ENCODE measurements around the gene KCNH2. TPM values are rescaled to one million over a fixed set of nuclear protein-coding genes. Genes with fewer than 3 reads are reported as not detected.

The KCNH2 gene
- total and polyA plus RNA-seq, 4 donors, result 0.43 to 2.0 (median 1.3) TPM

DNA sequence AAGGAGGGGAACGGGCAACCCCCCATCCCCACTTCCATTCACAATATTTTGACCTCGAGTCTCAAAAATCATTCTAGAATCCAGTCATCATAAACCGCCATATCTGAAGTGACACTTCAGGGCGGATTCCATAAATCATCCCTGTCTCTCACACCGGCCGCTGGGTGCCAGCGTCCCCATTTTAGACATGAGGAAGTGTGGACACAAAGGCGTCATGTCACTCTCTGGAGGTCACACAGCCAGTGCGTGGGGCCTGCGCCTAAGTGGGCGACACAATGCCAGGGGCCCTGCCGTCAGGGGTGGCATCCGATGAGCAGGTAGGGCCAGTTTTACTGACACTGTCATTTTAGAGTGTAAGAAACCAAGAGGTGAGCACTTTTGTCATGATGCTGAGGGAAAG, 19.5 kb downstream of the KCNH2 start:
- WGBS, 2 donors, result 58 to 65% methylated on average over 13 of the region's 13 CpGs
- DNase-seq (no peak), ATAC-seq (ENCODE audit: insufficient read depth, low FRiP score) (no peak)
- Histone ChIP-seq H3K36me3 (ENCODE audit: control insufficient read depth in 4 of 4, insufficient read depth in 4 of 4, low read length in 4 of 4) (no peaks in the 10 kb centered on the region), H3K27ac (ENCODE audit: low read depth in 1 of 2, low read length in 1 of 2) (no peak overlapping the region), H3K9ac (ENCODE audit: insufficient read depth in 1 of 2, low read length in 2 of 2) (no peak overlapping the region), H3K9me3 (ENCODE audit: control insufficient read depth in 4 of 4, insufficient read depth in 3 of 4, low read length in 3 of 4) (no peaks in the 10 kb centered on the region), H3K4me1 (ENCODE audit: control insufficient read depth in 5 of 5, insufficient read depth in 5 of 5, low read length in 5 of 5) (peaks cover 0 to 65% (median 4%) of the 10 kb centered on the region in 5 donors), H3K27me3 (ENCODE audit: control insufficient read depth in 3 of 3, insufficient read depth in 3 of 3, low read length in 2 of 3) (peaks cover 0 to 9% (median 0%) of the 10 kb centered on the region in 3 donors), H3K4me3 (no peak overlapping the region)
- TF ChIP-seq, protein P1, sequence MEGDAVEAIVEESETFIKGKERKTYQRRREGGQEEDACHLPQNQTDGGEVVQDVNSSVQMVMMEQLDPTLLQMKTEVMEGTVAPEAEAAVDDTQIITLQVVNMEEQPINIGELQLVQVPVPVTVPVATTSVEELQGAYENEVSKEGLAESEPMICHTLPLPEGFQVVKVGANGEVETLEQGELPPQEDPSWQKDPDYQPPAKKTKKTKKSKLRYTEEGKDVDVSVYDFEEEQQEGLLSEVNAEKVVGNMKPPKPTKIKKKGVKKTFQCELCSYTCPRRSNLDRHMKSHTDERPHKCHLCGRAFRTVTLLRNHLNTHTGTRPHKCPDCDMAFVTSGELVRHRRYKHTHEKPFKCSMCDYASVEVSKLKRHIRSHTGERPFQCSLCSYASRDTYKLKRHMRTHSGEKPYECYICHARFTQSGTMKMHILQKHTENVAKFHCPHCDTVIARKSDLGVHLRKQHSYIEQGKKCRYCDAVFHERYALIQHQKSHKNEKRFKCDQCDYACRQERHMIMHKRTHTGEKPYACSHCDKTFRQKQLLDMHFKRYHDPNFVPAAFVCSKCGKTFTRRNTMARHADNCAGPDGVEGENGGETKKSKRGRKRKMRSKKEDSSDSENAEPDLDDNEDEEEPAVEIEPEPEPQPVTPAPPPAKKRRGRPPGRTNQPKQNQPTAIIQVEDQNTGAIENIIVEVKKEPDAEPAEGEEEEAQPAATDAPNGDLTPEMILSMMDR (IDR thresholded peaks at IDR 0.05; ENCODE audit: control extremely low read depth, extremely low read depth), result no peak

DNA sequence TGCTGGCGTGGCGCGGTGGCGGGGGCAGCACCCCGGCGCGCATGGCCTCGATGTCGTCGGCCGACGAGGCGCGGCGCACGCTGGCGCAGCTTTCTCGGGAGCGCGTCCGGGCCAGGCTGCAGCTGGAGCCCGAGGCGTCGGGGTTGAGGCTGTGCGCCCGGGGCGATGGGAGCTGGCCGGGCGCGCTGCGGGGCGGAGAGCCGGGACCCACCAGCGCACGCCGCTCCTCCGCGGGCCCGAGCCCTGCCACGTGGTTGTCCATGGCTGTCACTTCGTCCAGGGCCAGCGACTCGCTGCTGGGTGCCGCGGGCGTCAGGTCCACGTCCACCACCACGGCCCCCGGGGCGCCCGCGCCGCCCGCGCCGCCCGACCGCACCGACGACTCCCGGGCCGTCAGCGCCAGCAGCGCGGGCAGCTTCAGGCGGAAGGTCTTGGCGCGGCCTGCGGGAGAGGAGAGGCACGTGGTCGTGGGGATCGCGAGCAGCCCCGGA, 20.0 kb downstream of the KCNH2 start:
- ATAC-seq (ENCODE audit: insufficient read depth, low FRiP score), result no peak
- TF ChIP-seq, protein P1 (IDR thresholded peaks at IDR 0.05; ENCODE audit: control extremely low read depth, extremely low read depth), result no peak
- Histone ChIP-seq H3K9ac (ENCODE audit: insufficient read depth in 1 of 2, low read length in 2 of 2) (no peak overlapping the region), H3K36me3 (ENCODE audit: control insufficient read depth in 4 of 4, insufficient read depth in 4 of 4, low read length in 4 of 4) (no peaks in the 10 kb centered on the region), H3K4me3 (no peak overlapping the region), H3K4me1 (ENCODE audit: control insufficient read depth in 5 of 5, insufficient read depth in 5 of 5, low read length in 5 of 5) (peaks cover 0 to 62% (median 4%) of the 10 kb centered on the region in 5 donors), H3K27me3 (ENCODE audit: control insufficient read depth in 3 of 3, insufficient read depth in 3 of 3, low read length in 2 of 3) (peaks cover 0 to 9% (median 0%) of the 10 kb centered on the region in 3 donors), H3K9me3 (ENCODE audit: control insufficient read depth in 4 of 4, insufficient read depth in 3 of 4, low read length in 3 of 4) (no peaks in the 10 kb centered on the region), H3K27ac (ENCODE audit: low read depth in 1 of 2, low read length in 1 of 2) (no peak overlapping the region)
- DNase-seq, result peak in 2 of 3 donors; percentile 42 to 44
- 14 to 32% methylated on average over 59 to 74 of the region's 74 CpGs for WGBS, 2 donors

DNA sequence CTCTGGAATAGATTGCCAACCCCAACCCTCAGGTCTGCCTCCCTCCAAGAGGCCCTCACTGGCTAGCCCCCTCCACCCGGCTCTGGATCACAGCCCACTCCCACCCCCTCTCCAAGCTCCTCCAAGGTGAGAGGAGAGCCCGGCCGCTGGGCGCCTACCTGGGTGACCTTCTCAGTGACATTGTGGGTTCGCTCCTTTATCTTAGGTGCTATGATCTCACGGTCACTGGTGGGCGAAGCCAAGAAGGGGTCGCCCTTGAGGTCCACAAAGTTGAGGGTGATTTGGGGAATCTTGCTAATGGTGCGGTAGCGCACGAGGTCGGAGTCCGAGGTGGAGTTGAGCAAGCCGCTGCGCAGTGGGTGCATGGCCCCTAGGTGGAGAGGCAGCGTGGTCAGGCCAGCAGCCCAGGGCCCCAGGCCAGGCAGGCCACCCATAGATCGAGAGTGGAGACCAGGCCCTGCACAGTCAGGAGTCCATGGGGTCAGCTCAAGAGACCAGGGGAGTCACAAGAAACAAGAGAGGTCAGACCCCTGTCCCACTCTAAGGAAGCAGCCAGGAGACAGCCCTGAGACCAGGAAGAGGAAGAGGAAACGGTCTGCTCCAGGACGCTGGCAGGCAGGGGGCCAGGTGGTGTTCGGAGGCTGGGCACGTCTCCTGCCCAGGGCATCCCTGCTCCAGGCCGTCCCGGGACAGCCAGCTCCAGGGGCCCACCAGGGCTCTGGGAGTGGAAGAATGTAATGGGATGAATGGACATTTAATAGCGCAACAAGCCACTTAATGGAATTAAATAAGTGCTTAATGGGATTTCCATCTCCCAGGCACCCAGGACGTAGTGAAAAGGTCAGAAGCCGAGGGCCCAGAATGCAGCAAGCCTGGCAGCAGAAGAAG, 20.7 kb downstream of the KCNH2 start:
- Histone ChIP-seq H3K9ac (ENCODE audit: insufficient read depth in 1 of 2, low read length in 2 of 2) (no peak overlapping the region), H3K4me1 (ENCODE audit: control insufficient read depth in 5 of 5, insufficient read depth in 5 of 5, low read length in 5 of 5) (peaks cover 0 to 55% (median 4%) of the 10 kb centered on the region in 5 donors), H3K27ac (ENCODE audit: low read depth in 1 of 2, low read length in 1 of 2) (peak overlapping the region in 1 of 2 donors; percentile 51), H3K9me3 (ENCODE audit: control insufficient read depth in 4 of 4, insufficient read depth in 3 of 4, low read length in 3 of 4) (no peaks in the 10 kb centered on the region), H3K27me3 (ENCODE audit: control insufficient read depth in 3 of 3, insufficient read depth in 3 of 3, low read length in 2 of 3) (peaks cover 0 to 9% (median 0%) of the 10 kb centered on the region in 3 donors), H3K36me3 (ENCODE audit: control insufficient read depth in 4 of 4, insufficient read depth in 4 of 4, low read length in 4 of 4) (no peaks in the 10 kb centered on the region), H3K4me3 (no peak overlapping the region)
- TF ChIP-seq, protein P1 (IDR thresholded peaks at IDR 0.05; ENCODE audit: control extremely low read depth, extremely low read depth), result no peak
- no peak for ATAC-seq (ENCODE audit: insufficient read depth, low FRiP score)
- WGBS, 2 donors, result 80 to 87% methylated on average over 26 of the region's 26 CpGs
- DNase-seq, result no peak

Measured in lung (tissue), 12 donors.